Nephron progenitor cell (in vitro differentiated cells): ENCODE data around the gene SLC12A8.

Source experiments
- DNase-seq: peaks from one replicate; pipeline ENCODE4 v3.0.0; 2021
- H3K27ac Mint-ChIP-seq: 2 replicates; pipeline ENCODE4 v1.8.0; 2021; ENCODE audit warnings: mild to moderate bottlenecking, moderate library complexity, mixed read lengths
- H3K27me3 Mint-ChIP-seq: 2 replicates; pipeline ENCODE4 v1.8.0; 2021; ENCODE audit warnings: mild to moderate bottlenecking, low read depth, mixed read lengths; ENCODE audit not compliant: poor library complexity
- H3K36me3 Mint-ChIP-seq: 2 replicates; pipeline ENCODE4 v1.8.0; 2021; ENCODE audit warnings: low read depth, mixed read lengths
- H3K4me1 Mint-ChIP-seq: 2 replicates; pipeline ENCODE4 v1.8.0; 2021; ENCODE audit warnings: mixed read lengths
- H3K4me3 Mint-ChIP-seq: 2 replicates; pipeline ENCODE4 v1.8.0; 2021; ENCODE audit warnings: mild to moderate bottlenecking, moderate library complexity, mixed read lengths
- H3K9me3 Mint-ChIP-seq: 2 replicates; pipeline ENCODE4 v1.8.0; 2021; ENCODE audit warnings: mild to moderate bottlenecking, moderate library complexity, mixed read lengths
- TF ChIP-seq, protein P1 (sequence below): fragments of 200-600 bp; sonication (generic); IDR thresholded peaks from 2 replicates; pipeline ENCODE4 v1.5.0; 2021; ENCODE audit warnings: antibody characterized with exemption

Gene SLC12A8

DNA sequence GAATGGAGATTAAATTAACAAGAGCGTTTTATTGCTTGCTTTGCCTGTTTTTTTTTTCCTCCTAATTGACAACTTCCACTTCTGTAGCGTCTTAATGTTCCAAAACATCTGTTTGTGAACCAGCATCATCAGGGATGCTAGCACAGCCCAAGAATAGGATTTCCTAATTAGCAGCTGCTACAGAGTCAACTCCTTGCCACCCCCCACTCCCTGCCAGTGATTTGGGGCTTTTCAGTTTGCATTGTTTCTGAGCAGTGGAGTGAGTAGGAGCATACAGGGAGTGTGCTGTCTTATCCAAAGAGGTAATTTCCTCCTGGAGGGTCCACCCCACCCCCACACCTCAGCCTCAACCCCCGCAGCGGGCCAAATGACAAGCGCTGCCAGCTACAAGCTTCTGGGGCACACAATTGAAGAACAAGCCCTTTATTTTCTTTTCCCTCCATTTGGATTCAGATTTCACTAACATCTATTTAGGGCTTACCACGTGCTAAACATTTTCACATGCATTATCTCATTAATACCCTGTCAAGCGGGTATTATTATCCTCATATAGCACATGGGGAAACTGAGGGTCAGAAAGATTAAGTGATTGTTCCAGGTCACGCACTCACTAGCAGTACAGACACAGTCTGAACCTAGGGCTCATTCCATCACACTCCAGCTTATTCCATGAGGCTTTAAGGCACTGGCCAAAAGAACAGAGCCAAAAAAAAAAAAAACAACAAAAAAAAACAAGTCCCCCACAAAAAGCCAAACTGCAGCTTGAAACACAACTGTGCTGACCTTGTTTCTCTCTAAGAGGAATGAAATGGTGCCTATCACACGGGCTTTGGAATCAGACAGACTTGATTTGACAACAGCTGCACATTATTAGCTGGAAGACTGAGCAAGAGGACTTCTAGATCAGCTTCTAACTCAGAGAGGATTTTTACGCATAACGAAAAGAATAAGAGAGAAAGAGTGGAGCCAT is 173.1 kb downstream of the SLC12A8 start:
- H3K36me3 Mint-ChIP-seq, result peaks cover 23% of the 10 kb centered on the region
- H3K4me1 Mint-ChIP-seq, result peaks cover 42% of the 10 kb centered on the region
- H3K27ac Mint-ChIP-seq, result peak overlapping the region; percentile 21
- TF ChIP-seq, protein P1, sequence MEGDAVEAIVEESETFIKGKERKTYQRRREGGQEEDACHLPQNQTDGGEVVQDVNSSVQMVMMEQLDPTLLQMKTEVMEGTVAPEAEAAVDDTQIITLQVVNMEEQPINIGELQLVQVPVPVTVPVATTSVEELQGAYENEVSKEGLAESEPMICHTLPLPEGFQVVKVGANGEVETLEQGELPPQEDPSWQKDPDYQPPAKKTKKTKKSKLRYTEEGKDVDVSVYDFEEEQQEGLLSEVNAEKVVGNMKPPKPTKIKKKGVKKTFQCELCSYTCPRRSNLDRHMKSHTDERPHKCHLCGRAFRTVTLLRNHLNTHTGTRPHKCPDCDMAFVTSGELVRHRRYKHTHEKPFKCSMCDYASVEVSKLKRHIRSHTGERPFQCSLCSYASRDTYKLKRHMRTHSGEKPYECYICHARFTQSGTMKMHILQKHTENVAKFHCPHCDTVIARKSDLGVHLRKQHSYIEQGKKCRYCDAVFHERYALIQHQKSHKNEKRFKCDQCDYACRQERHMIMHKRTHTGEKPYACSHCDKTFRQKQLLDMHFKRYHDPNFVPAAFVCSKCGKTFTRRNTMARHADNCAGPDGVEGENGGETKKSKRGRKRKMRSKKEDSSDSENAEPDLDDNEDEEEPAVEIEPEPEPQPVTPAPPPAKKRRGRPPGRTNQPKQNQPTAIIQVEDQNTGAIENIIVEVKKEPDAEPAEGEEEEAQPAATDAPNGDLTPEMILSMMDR, result no peak
- DNase-seq, result peak; percentile 46
- H3K9me3 Mint-ChIP-seq, result peaks cover 23% of the 10 kb centered on the region
- peak overlapping the region; percentile 38 for H3K4me3 Mint-ChIP-seq
- no peaks in the 10 kb centered on the region for H3K27me3 Mint-ChIP-seq

DNA sequence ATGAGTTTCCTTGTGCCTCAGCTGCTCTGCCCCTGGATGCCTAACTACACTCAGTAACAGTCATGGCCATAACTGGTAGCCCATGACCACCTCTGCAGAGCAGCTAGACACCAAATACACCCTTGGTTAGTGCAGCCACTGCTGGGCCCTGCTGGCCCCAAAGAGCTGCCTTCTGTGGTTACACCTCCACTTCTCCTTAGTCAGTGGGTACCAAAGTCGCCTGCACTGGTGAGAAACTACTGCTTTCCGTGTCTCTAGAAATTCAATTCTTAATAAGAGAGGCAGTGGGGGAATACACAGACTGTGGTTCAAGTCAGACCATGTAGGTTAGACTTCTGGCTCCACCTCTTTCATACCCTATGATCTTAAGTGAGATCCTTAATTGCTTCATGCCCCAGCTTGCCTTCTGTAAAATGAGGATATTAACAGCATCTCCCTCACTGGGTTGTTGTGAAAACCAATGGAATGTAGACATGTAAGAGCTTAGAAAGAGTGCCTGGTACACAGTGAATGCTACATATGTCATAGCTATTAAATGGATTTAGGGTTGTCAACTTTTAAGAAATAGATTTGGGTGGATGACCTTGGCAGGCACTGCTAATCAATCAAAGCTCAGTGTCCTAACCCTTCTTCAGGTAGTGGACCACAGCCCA is 174.9 kb downstream of the SLC12A8 start:
- no peak overlapping the region for H3K27ac Mint-ChIP-seq
- no peak overlapping the region for H3K4me3 Mint-ChIP-seq
- H3K27me3 Mint-ChIP-seq, result no peaks in the 10 kb centered on the region
- no peak for DNase-seq
- peaks cover 49% of the 10 kb centered on the region for H3K4me1 Mint-ChIP-seq
- TF ChIP-seq, protein P1, result no peak
- peaks cover 29% of the 10 kb centered on the region for H3K9me3 Mint-ChIP-seq
- peaks cover 23% of the 10 kb centered on the region for H3K36me3 Mint-ChIP-seq

DNA sequence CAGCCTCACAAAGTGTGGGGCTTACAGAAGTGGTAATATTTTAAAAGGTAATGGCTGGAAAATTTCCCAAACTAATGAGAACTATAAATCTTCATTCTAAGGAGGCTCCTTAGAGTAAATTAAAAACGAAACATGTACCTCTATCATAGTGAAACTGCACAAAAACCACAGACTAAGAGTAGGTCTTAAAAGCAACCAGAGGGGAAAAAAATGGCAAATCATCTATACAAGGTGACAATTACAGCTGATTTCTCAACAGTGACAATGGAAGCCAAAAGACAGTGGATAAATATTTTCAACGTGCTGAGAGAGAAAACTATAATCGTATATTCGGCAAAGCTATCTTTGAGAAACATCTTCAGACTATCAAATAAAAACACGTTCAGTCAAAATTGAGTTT is 177.3 kb downstream of the SLC12A8 start:
- no peak overlapping the region for H3K27ac Mint-ChIP-seq
- peaks cover 40% of the 10 kb centered on the region for H3K4me1 Mint-ChIP-seq
- H3K36me3 Mint-ChIP-seq, result peaks cover 29% of the 10 kb centered on the region
- H3K9me3 Mint-ChIP-seq, result peaks cover 29% of the 10 kb centered on the region
- no peak overlapping the region for H3K4me3 Mint-ChIP-seq
- H3K27me3 Mint-ChIP-seq, result no peaks in the 10 kb centered on the region
- no peak for DNase-seq
- TF ChIP-seq, protein P1, result no peak

DNA sequence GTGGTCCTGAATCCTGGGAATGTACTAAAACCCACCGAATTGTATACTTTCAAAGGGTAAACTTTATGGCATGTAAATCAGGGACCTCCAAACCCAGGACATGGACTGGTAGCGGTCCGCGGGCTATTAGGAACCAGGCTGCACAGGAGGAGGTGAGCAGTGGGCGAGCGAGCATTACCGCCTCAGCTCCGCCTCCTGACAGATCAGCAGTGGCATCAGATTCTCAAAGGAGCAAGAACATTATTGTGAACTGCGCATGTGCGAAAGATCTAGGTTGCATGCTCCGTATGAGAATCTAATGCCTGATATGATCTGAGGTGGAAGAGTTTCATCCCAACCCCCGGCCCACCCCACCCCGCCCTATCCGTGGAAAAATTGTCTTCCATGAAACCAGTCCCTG is 178.9 kb downstream of the SLC12A8 start:
- peaks cover 24% of the 10 kb centered on the region for H3K4me1 Mint-ChIP-seq
- H3K27me3 Mint-ChIP-seq, result no peaks in the 10 kb centered on the region
- TF ChIP-seq, protein P1, result no peak
- H3K4me3 Mint-ChIP-seq, result no peak overlapping the region
- H3K36me3 Mint-ChIP-seq, result peaks cover 29% of the 10 kb centered on the region
- H3K9me3 Mint-ChIP-seq, result peaks cover 29% of the 10 kb centered on the region
- no peak for DNase-seq
- no peak overlapping the region for H3K27ac Mint-ChIP-seq

DNA sequence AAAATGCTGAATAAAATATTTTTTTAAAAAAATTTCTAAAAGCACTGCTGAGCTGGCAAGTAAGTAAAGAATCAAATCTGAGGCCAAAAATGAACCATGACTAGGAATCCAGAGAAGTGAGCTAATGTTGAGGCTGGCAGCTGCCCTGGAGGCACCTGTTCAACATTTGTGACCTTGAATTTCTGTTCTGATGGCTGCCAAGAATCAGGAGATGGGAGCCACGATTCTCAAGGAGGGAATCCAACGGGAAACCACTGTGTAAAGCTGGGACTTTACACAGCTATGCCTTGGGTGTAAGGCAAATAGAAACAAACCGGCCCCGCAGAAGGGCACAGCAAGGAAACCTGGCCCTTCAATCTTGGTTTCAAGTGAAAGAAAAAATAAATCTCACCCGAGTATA is 179.4 kb downstream of the SLC12A8 start:
- Mint-ChIP-seq H3K27ac (peak overlapping the region; percentile 57), H3K9me3 (peaks cover 29% of the 10 kb centered on the region), H3K4me1 (peaks cover 20% of the 10 kb centered on the region), H3K36me3 (peaks cover 33% of the 10 kb centered on the region), H3K27me3 (no peaks in the 10 kb centered on the region), H3K4me3 (no peak overlapping the region)
- TF ChIP-seq, protein P1, result no peak
- no peak for DNase-seq
